Keratinocyte (primary cell): ENCODE measurements around the gene PYGB. TPM values are rescaled to one million over a fixed set of nuclear protein-coding genes. Genes with fewer than 3 reads are reported as not detected.

ENCODE experiments used
- DNase-seq: peaks from one replicate; pipeline ENCODE4 v3.0.0-alpha.2; 2011; ENCODE audit warnings: low read depth, missing footprints, low spot score
- FAIRE-seq: peaks from 2 replicates; lab custom pipeline; 2011; peaks lifted over from hg19 to GRCh38; lab: Jason Lieb, UNC
- H2AFZ ChIP-seq: 2 replicates; pipeline ENCODE4 v1.6.0; 2012; ENCODE audit warnings: low read length, control low read depth, inconsistent platforms; ENCODE audit not compliant: control insufficient read depth
- H3K27ac ChIP-seq: 2 replicates; pipeline ENCODE4 v1.5.1; 2011; ENCODE audit warnings: low read length; ENCODE audit not compliant: control insufficient read depth, insufficient read depth
- H3K27me3 ChIP-seq: 3 replicates; pipeline ENCODE4 v1.6.0; 2011; ENCODE audit warnings: low read length; ENCODE audit not compliant: control insufficient read depth, insufficient read depth; ENCODE audit errors: extremely low read depth
- H3K36me3 ChIP-seq, 2 experiments: 2 replicates in 1 of 2; 3 replicates in 1 of 2; pipeline ENCODE4 v1.5.1; 2011; ENCODE audit warnings: low read length in 2 of 2, mild to moderate bottlenecking in 1 of 2; ENCODE audit not compliant: control insufficient read depth in 2 of 2, insufficient read depth in 2 of 2; ENCODE audit errors: extremely low read depth in 1 of 2
- H3K4me1 ChIP-seq: 3 replicates; pipeline ENCODE4 v1.5.1; 2011; ENCODE audit warnings: low read length; ENCODE audit not compliant: control insufficient read depth, insufficient read depth; ENCODE audit errors: extremely low read depth
- H3K4me2 ChIP-seq: 3 replicates; pipeline ENCODE4 v1.6.0; 2011; ENCODE audit warnings: low read depth, low read length; ENCODE audit not compliant: control insufficient read depth, insufficient read depth; ENCODE audit errors: extremely low read depth
- H3K4me3 ChIP-seq, 3 experiments: fragments of 200-600 bp in 1 of 3; sonication (generic) in 1 of 3; 2 replicates in 2 of 3; 3 replicates in 1 of 3; pipeline ENCODE4 v1.5.1; 2011 to 2016; ENCODE audit warnings: low read length in 3 of 3, mild to moderate bottlenecking in 3 of 3, control low read depth in 2 of 3, inconsistent platforms in 1 of 3, low read depth in 1 of 3, mixed read lengths in 1 of 3, mixed run types in 1 of 3, moderate library complexity in 1 of 3; ENCODE audit not compliant: control insufficient read depth in 2 of 3, insufficient read depth in 2 of 3; ENCODE audit errors: extremely low read depth in 1 of 3
- H3K79me2 ChIP-seq: 2 replicates; pipeline ENCODE4 v1.6.0; 2012; ENCODE audit warnings: low read length; ENCODE audit not compliant: control insufficient read depth, insufficient read depth
- H3K9ac ChIP-seq: 3 replicates; pipeline ENCODE4 v1.6.0; 2011; ENCODE audit warnings: low read length; ENCODE audit not compliant: control insufficient read depth, insufficient read depth; ENCODE audit errors: extremely low read depth
- H3K9me1 ChIP-seq: 3 replicates; pipeline ENCODE4 v1.6.0; 2011; ENCODE audit warnings: low read length; ENCODE audit not compliant: control insufficient read depth, insufficient read depth; ENCODE audit errors: extremely low read depth
- H3K9me3 ChIP-seq: 2 replicates; pipeline ENCODE4 v1.5.1; 2012; ENCODE audit warnings: low read depth, low read length; ENCODE audit not compliant: control insufficient read depth
- H4K20me1 ChIP-seq: 3 replicates; pipeline ENCODE4 v1.6.0; 2011; ENCODE audit warnings: low read length; ENCODE audit not compliant: control insufficient read depth, insufficient read depth; ENCODE audit errors: extremely low read depth
- CTCF ChIP-seq, 3 experiments: IDR thresholded peaks in 1 of 3; conservative IDR thresholded peaks in 1 of 3; optimal IDR thresholded peaks in 1 of 3; 2 replicates in 2 of 3; 3 replicates in 1 of 3; pipeline versions ENCODE3 to v1.5.1; 2011; ENCODE audit warnings: low read length in 3 of 3, mild to moderate bottlenecking in 3 of 3, moderate library complexity in 2 of 3, control low read depth in 1 of 3, inconsistent platforms in 1 of 3; ENCODE audit not compliant: insufficient read depth in 2 of 3; ENCODE audit errors: extremely low read depth in 1 of 3
- EZH2 ChIP-seq: IDR thresholded peaks from one replicate; pipeline ENCODE4 v1.6.1; 2012; ENCODE audit warnings: inconsistent platforms, mild to moderate bottlenecking, low read length, moderate library complexity
- dilution Hi-C: fragments of 300-500 bp; cut with MboI; formaldehyde crosslinking; loops from one replicate; pipeline ENCODE4 v1.7.0; 2020; ENCODE audit warnings: low sequenced_read_pairs; ENCODE audit not compliant: extremely low pct_ligation_motif_present
- polyA plus RNA-seq, 5 experiments: library from polyadenylated mRNA; depleted of rRNA in 3 of 5; stranded (reverse) in 3 of 5; stranded (forward) in 1 of 5; unstranded in 1 of 5; fragments of >200 nt; gene quantifications; 1 replicate in 1 of 5; 2 replicates in 3 of 5; 3 replicates in 1 of 5; pipeline versions ENCODE4 v1.2.1 to v1.2.3, GENCODE V29; 2011 to 2012; ENCODE audit warnings: missing spikeins in 2 of 5, low read depth in 1 of 5, low replicate concordance in 1 of 5

Gene PYGB
- polyA plus RNA-seq, 1 donor (not counting 4 experiments of a cell fraction or from before 2014, with no cell fraction given), result 78.3 TPM

- FAIRE-seq, result no peak
- peaks cover 5% of the 10 kb centered on the region for H4K20me1 ChIP-seq
- no peaks in the 10 kb centered on the region for H3K4me1 ChIP-seq
- DNase-seq, result no peak
- H3K36me3 ChIP-seq, result peaks cover 73 to 80% of the 10 kb centered on the region in 2 experiments
- no peak for TF ChIP-seq CTCF (optimal IDR thresholded peaks at IDR 0.05 in 1 of 3, IDR thresholded peaks at IDR 0.05 in 1 of 3, conservative IDR thresholded peaks at IDR 0.05 in 1 of 3; ENCODE audit: extremely low read depth in 1 of 3, insufficient read depth in 2 of 3, low read length in 3 of 3)
- TF ChIP-seq EZH2, result no peak
- H3K4me2 ChIP-seq, result no peak overlapping the region
- no peaks in the 10 kb centered on the region for H3K9me3 ChIP-seq
- no peak overlapping the region for H3K27ac ChIP-seq
- no peak overlapping the region for H3K4me3 ChIP-seq
- dilution Hi-C loops, result no loop called here
- peaks cover 2% of the 10 kb centered on the region for H3K79me2 ChIP-seq
- no peaks in the 10 kb centered on the region for H3K27me3 ChIP-seq
- H3K9me1 ChIP-seq, result no peaks in the 10 kb centered on the region
- H2AFZ ChIP-seq, result no peak overlapping the region
- H3K9ac ChIP-seq, result no peak overlapping the region
These were observed 33.0 kb downstream of the PYGB start for GRCh38 chr20:25280574-25281535.

- Histone ChIP-seq H3K36me3 (peaks cover 79 to 80% of the 10 kb centered on the region in 2 experiments), H4K20me1 (peaks cover 6% of the 10 kb centered on the region), H3K9me3 (no peaks in the 10 kb centered on the region), H3K27me3 (no peaks in the 10 kb centered on the region), H3K4me3 (no peak overlapping the region), H3K9ac (no peak overlapping the region), H3K4me2 (no peak overlapping the region), H3K9me1 (no peaks in the 10 kb centered on the region), H2AFZ (no peak overlapping the region), H3K79me2 (peaks cover 2% of the 10 kb centered on the region), H3K27ac (no peak overlapping the region), H3K4me1 (no peaks in the 10 kb centered on the region)
- TF ChIP-seq EZH2 (no peak), CTCF (optimal IDR thresholded peaks at IDR 0.05 in 1 of 3, IDR thresholded peaks at IDR 0.05 in 1 of 3, conservative IDR thresholded peaks at IDR 0.05 in 1 of 3; ENCODE audit: extremely low read depth in 1 of 3, insufficient read depth in 2 of 3, low read length in 3 of 3) (no peak)
- DNase-seq, result no peak
- FAIRE-seq, result no peak
- dilution Hi-C loops, result no loop called here
These were observed 33.7 kb downstream of the PYGB start for GRCh38 chr20:25281541-25281991.
